ENCODE results near the gene FOXK2.

The FOXK2 gene

DNA sequence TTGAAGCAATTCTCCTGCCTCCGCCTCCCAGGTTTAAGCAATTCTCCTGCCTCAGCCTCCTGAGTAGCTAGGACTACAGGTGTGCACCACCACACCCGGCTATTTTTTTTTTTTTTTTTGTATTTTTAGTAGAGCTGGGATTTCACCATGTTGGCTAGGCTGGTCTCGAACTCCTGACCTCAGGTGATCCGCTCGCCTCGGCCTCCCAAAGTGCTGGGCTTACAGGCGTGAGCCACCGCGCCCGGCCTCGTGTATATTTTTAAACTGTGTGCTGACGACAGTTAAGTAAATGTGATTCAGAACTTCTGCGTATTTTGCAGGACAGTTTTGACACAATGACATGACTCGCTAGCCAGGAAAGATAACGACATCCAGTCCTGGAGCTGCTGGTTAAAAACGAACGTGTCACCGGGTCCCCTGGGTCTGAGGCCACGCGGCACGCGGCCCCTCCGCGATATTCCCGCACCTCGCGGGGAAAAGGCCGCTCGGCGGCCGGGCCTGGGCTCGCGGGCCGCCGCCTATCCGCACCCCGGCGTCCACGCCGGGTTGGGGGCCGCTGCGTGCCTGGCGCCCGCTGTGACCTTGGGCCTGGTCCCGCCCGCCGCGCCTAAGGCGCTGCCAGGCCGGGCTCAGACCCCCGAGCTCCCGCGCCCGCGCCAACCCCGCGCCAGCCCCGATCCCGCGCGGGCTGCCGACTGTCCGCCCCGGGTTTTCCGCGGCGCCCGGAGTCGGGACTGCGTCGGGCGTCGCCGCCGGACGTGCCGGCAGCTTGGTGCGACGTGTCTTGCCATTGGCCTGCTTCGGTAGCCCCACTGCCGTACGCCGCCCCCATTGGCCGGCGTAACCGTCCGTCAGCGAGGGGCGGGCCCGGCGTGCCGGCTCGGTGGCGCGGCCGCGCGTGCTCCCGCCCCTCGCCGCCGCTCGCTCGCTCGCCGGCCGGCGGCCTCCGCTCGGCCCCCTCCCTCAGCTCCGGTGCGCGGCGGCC is at the start of gene FOXK2:
FOXK2 (plus strand) TSS at position 907 of the 985 bp plus-strand sequence. CDS start 157 bp downstream, outside the sequence.
- peak; percentile 91 for DNase-seq (ENCODE audit: low read depth)

DNA sequence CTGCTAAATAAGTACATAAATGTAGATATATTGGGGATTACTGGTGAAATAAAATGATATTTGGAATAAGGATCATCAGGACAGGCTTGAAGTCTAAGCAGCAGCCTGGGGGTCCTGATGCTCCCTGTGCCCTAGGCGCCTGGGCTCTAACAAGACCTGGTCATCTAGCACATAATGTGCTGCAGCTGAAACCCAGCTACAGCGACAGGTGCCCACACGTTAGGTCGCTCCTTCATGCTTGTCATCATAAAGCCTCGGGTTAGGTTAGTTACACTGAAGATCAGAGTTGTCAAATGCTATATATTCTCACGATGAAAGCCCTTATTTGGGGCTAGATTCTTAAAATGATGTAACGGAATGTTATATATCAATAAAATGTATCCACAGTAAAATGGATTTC is 49.5 kb upstream of the FOXK2 start:
- no peak for DNase-seq (ENCODE audit: low read depth)

DNA sequence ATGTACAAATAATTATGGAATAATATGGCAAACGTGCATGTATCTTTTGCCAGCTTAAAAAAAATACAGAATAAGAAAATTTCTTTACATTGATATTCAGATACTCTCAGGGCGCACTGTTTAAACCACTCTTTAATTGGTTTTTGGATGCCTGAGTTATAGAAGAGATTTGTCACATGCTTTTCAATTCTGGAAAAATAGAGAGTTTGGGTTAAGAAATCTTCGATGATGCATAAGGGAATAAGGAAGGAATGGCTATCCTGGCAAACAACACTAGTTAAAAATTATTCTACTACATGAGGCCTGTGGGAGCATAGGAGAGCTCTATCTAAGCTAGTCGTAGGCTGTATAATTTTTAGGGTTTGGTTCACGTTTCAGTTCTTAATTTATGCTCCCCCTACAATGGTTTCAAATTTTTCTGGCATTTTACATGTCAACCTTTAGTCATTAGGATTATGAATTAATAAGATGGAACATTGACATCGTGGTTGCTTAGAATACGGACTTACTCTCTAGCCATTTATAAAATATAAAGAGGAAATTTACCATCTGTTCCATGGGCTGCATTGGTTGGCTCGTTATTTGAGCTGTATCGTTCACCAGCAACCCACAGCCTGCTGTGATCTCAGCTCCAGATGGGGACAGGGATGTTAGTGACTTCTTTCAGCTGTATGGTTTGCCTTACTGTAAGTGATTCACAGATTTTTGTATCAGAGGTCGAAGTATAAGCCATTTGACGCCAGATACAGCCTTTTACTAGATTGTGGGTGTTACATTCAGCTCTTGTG is 45.1 kb upstream of the FOXK2 start:
- DNase-seq (ENCODE audit: low read depth) = no peak

DNA sequence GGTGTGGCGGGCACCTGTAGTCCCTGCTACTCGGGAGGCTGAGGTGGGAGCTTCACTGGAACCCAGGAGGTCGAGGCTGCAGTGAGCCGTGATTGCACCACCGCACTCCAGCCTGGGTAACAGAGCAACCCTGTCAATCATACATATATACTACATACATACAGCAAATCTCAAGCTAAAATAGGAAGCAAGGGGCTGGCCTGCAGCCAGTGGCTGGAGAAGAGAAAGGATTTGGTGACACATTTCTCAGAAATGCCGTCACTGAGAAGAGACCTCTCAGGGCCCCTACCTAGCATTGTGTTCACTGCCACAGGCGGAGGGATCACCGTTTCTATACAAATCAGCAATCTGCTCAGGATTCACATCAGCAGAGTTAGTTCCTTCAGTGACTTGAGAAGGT is 44.1 kb upstream of the FOXK2 start:
- no peak for DNase-seq (ENCODE audit: low read depth)

DNA sequence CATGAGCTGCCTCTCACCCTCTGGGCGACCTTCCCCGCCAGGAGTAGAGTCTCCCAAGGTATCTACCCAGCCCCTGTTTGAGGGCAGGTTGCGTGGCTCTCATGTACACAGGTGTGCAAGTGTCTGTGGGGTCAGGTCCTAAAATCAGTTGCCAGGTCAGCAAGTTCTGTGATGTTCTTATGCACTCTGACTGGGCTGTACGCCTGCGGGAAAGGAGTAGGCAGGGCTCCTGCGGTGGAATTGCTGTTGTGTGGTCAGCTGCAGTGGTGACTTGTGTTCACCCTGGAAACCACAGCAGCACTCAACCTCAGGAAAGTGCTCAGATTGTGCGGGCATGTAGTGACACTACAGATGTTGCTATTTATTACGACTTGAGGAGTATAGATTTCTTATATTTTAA is 41.6 kb upstream of the FOXK2 start:
- no peak for DNase-seq (ENCODE audit: low read depth)

DNA sequence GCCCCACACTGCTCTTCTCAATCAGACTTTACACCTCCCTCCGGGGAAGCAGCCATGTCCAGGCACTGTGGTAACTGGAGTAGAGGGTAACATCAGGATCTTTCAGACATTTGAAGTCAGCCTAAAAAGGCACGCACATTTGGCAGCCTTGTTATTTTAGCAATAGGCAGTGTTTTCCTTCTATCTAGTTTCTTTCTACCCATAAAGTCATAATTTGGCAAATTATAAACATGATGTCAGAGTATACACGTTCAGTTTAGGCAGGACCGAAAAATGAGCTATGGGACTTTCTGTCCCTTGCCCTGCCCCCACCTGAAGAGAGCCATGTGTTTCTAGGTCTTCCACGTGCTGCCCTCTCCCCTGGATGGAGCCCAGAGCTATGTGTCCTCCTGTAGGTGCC is 39.9 kb upstream of the FOXK2 start:
- DNase-seq (ENCODE audit: low read depth) = no peak

DNA sequence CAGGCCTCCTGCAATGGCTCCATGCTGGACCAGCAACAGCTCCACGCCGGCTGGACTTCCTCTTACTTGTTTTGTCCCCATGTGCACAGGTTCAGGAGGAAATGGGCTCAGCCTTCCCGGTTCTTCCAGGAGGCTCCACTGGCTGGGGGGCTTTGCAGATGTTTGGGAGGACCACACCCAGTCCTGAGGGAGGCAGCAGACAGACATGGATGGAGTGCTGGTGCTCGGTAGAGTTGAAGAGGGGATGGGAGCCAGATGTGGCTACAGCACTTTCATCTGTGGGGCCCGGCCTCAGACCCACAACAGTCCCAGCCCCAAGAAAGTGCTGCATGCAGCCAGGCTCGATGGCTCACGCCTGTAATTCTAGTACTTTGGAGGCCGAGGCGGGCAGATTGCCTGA is 39.2 kb upstream of the FOXK2 start:
- no peak for DNase-seq (ENCODE audit: low read depth)

DNA sequence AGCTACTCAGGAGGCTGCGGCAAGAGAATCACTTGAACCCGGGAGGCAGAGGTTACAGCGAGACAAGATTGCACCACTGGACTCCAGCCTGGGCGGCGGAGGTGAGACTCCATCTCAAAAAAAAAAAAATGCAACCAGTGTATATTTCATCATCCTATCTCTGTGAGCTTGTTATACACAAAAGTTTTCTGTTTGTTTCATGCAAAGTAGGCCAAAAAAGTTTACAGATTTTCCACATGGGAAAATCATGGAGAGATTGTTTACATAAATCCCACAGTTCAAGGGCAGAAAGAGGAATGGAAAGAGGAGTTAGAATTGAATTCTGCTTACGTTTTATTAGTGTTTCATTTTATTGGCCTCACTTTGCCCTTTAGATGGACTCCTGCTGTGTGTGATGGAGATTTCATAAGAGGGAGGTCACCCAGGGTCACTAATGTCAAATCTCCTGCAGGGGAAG is 36.3 kb upstream of the FOXK2 start:
- no peak for DNase-seq (ENCODE audit: low read depth)

DNA sequence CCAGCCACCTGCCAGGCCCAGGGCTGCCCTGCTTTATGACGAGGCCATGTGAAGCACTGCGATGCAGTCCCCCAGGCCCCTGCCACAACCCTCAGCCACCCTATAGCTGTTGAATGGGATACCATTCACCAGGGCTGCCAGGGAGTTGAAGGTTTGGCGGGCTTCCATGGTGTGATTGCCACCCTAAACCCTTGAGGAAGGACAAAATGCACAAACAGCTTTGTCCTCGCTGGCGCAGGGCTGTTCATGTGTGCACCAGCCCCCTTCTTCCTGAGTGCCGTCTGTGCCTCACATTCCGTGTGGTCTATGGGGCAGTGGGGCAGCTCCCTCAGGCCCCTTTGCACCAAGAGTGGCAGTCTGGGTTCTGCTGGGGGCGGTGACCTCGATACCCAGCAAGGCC is 35.7 kb upstream of the FOXK2 start:
- no peak for DNase-seq (ENCODE audit: low read depth)

DNA sequence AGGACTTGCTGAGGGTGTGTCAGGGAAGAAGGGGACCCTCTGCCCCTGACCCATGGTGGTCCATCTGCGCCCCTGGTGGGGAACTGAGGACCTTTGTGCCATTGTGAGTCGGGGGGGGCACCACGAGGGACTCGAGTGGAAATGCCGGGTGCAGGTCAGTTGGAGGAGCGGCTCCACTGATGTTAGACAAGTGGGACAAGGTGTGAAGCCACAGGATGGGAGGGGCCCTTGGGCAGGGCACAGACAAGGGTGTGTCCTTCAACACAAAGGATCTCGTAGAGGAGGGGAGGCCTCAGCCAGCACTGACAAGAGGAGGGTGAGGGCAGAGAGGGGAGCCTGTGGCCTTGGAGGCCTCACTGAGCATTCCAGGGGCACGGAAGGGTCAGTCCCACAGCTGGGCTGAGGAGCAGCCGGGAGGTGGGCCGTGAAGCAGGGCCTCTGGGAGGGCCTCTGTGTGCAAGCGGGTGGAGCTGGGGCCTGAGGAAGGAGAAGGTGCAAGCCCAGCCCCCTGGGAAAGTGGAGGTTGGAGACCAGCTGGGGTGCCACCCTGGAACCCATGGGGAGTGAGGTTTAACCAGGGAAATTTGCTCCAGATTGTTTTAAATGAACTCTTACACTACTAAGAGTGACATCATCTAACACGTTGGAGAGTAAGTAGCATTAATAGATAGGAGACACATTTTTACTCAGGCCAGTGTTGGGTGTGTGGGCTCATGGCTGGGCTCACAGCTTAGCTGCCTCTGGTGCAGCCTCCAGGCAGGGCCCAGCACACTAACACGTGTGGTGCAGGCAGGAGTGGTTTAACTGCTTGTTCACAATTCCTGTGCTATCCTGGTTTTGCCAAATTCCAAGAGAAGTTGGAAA is 33.1 kb upstream of the FOXK2 start:
- DNase-seq (ENCODE audit: low read depth) = no peak

DNA sequence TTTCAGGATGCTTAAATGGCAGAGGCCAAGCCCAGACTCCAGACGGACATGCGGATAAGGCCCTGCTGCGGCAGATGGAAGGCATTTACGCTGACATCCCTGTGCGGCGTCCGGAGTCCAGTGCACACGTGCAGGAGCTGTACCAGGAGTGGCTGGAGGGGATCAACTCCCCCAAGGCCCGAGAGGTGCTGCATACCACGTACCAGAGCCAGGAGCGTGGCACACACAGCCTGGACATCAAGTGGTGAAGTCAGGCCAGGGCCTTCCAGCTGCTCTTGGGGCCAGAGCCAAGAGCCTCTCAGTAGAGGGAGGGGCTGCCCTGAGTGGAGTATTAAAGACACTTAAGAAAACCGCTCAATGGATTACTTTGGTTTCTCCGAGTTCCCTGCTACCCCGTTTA is 31.6 kb upstream of the FOXK2 start:
- no peak for DNase-seq (ENCODE audit: low read depth)

DNA sequence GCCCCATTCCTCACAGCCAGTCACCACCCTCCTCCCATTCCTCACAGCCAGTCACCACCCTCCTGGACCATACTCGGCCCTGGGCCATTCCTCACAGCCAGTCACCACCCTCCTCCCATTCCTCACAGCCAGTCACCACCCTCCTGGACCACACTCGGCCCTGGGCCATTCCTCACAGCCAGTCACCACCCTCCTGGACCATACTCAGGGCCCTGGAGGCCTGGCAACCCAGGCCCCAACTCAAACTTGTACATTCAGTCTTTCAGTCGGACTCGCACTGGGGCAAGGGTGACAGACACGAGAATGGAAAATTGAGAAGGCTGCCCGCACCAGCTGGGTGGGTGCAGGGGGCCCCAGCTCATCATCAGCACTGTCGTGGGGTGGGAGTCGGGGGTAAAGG is 30.4 kb upstream of the FOXK2 start:
- no peak for DNase-seq (ENCODE audit: low read depth)

DNA sequence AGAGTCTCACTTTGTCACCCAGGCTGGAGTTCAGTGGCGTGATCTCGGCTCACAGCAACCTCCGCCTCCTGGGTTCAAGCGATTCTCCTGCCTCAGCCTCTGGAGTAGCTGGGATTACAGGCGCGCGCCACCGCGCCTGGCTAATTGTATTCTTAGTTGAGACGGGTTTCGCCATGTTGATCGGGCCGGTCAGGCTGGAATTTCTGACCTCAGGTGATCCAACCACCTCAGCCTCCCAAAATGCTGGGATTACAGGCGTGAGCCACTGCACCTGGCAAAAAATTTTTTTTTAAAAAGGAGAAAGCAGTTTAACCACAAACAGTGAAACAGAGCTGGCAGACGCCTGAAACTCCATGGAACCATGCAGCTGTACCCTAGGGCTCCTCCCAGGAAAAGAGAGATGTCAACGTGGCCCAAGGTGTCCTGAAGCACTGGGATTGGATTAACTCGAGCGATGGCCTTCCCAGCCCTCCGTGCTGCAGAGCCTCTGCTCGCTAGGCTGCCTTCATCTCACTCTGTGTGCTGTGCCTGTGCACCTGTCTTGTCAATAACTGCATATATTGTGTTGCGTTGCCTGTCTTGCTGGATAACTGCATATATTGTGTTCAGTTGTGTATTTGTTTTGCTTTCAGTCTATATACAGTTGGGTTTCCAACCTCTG is 29.6 kb upstream of the FOXK2 start:
- DNase-seq (ENCODE audit: low read depth) = no peak

DNA sequence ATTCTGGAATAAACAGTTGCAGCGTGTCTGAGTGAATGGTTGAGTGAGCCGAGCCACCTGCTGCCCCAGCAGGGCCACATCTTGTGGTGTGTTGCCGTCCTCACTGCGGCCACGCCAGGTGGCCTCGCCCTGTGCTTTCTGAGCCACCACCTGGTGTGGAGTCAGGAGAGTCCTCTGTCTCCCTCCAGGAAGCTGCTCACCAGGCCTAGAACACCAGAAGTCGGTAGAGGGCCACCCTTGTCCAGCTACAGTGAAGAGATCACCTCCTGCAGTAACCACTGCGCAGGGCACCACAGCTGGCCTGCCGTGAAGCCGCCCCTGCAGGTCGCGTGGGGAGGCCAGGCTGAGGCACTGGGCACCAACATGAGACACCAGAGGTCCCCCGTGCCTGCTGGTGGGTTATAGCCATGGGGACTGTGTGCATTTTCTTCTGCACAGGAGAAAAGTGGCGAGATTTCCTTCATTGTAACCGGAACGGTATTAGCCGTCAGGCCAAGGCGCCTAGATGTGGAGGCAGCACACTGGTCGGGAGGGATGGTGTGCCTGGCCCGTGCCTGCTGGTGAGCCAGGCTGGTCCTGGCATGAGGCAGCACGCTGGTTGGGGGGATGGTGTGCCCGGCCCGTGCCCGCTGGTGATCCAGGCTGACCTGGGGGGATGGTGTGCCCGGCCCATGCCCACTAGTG is 28.9 kb upstream of the FOXK2 start:
- no peak for DNase-seq (ENCODE audit: low read depth)

DNA sequence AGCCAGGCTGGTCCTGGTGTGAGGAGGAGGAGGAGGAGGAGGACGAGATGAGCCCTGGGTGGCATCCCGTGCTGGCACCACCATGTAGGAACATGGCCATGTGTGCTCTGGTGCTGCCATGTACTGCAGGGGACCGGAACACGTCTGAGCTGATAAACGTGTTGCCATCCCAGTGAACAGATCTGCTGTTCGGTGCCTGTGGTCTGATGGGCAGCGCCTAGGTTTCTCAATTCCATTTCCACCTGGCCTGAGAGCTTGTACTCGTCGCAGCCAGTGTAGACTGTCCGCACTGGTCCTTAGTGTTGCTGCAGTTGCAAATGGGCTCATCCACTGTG is 28.4 kb upstream of the FOXK2 start:
- no peak for DNase-seq (ENCODE audit: low read depth)

DNA sequence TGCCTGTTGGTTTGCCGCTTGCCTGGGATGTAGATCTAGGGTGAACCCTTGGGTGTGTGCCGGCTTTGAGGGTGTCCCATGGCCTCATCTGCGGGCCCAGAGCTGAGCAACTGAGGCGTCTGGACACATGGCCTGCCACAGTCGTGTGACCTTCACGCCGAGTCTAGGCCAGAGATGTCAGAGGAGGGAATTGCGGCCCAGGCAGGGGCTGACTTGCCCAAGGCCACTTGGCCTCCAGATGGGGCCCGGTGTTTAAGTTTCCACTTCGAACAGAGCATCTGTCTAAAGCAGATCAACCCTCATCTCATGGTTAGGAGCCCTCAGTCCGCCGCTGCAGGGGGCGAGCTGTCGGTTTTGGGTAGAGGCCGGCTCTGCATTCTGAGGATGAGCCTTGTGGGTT is 28.0 kb upstream of the FOXK2 start:
- no peak for DNase-seq (ENCODE audit: low read depth)

DNA sequence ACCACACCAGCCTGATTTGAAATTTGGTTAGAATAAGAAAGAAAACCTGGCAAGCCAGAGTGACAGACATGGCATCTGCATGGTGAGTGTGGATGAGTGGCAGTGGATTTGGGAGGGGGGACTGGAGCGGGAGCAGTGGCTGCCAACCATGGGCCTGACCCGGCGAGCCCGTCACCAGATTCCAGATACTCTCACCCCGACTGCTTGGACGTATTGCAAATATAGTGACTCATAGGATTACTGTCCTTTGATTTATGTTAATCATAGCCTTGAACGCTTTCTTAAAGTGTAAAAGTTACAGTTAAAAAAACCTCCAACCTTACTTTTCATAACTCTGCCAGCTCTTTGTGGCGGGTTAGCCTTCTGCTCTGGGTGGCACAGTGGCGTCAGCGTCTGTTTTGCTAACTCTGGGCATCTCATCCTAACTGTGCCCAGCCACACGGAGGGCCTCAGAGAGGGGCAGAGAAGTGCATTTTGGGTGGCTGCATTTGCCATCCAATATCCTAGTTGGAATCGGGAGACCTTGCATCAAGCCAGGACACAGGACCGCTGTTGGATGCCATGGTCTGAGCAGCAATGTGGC is 26.8 kb upstream of the FOXK2 start:
- DNase-seq (ENCODE audit: low read depth) = no peak

DNA sequence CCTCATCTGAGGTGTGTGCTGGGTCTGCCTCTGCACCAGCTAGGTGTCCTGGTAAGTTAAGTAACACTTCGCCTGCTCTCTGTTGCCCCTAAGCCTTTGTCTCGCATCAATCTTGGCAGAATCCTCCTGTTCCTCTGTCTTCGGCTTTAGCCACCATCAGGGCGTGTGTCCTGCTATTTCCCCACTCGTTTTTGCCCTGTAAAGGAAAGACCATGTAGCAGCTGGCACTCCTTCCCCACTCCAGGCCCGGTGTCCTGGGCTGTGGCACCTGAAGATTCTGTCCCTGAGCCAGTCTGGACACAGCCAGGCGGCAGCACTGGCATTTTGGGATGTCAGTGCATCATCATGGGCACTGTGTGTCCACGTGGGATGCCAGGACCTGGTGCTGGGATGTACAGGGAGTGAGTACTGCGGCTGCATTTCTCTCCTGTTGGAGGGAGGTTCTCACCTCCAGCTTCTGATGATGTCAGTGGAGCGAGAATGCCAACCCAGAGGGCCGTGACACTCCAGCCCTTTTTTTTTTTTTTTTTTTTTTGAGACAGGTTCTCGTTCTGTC is 26.2 kb upstream of the FOXK2 start:
- DNase-seq (ENCODE audit: low read depth) = no peak

DNA sequence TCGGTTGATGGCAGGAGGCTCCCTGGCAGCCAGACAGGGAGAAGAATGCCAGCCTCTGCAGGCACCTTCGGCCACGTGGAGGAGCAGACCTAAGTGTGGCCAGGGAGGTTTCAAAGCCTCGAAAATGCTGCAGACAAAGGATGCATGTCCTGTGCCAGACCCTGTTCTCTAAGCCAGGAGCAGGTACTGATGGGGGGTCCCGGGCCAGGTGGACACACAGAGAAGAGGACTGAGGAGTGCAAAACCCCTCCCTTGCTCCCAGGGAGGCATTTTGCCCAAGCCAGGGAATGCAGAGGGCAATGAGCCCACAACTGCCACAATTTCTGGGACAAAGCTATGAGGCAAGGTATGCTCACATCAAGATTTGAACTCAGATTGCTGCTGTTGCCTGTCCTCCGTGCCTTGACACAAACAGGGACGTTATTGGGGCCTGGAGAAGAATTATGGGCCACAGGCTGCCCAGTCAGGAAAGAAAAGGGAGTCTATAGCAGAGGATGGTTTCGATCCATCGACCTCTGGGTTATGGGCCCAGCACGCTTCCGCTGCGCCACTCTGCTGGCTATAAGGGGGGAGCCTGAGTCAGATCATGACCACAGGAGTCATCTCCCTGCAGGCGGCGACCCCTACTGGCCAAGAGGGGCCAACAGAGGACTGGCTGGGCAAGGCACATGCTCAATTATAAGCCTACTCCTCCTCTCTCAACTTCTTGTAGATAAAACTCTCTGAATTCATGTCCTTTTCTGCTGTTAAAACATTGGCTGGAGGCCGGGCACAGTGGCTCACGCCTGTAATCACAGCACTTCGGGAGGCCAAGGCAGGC is 25.1 kb upstream of the FOXK2 start:
- DNase-seq (ENCODE audit: low read depth) = peak; percentile 84
